WTC11 (cell line): ENCODE data around the gene SULF2.

Experiments used
- TP53 ChIP-seq: sonication (generic); formaldehyde crosslinking; IDR thresholded peaks from 2 replicates; pipeline ENCODE4 v1.8.1; 2023; ENCODE audit warnings: mild to moderate bottlenecking, missing genetic modification reagents
- TF ChIP-seq, protein P1 (sequence below): fragments of 200-600 bp; IDR thresholded peaks from 2 replicates; pipeline ENCODE4 v1.8.0; 2022; ENCODE audit warnings: antibody characterized with exemption
- TF ChIP-seq, protein P2 (sequence below): sonication (generic); formaldehyde crosslinking; IDR thresholded peaks from 2 replicates; pipeline ENCODE4 v1.8.0; 2023; ENCODE audit warnings: missing genetic modification reagents

DNA sequence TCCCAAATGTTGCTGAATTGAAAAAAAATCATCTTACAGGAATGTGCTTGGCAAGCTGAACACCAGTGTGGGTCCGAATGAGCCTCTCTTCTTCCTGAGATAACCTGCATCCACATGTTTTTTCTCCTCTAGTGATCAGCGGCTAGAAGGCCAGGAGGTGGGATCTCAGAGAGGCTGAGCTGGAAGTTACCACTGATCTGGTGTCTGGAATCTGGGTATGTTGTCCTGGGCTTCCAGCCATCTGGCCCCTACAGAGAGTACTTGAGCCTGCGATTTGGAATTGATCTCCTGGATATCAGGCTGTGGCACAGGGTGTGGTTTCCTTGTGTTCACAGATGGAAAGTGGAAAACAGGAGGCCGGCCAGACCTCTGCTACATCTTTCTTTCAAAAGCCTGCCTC lies 35.9 kb downstream of the SULF2 start:
- no peak for TF ChIP-seq TP53 (CRISPR knock-in tag)
- TF ChIP-seq, protein P1, sequence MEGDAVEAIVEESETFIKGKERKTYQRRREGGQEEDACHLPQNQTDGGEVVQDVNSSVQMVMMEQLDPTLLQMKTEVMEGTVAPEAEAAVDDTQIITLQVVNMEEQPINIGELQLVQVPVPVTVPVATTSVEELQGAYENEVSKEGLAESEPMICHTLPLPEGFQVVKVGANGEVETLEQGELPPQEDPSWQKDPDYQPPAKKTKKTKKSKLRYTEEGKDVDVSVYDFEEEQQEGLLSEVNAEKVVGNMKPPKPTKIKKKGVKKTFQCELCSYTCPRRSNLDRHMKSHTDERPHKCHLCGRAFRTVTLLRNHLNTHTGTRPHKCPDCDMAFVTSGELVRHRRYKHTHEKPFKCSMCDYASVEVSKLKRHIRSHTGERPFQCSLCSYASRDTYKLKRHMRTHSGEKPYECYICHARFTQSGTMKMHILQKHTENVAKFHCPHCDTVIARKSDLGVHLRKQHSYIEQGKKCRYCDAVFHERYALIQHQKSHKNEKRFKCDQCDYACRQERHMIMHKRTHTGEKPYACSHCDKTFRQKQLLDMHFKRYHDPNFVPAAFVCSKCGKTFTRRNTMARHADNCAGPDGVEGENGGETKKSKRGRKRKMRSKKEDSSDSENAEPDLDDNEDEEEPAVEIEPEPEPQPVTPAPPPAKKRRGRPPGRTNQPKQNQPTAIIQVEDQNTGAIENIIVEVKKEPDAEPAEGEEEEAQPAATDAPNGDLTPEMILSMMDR = no peak
- TF ChIP-seq, protein P2, sequence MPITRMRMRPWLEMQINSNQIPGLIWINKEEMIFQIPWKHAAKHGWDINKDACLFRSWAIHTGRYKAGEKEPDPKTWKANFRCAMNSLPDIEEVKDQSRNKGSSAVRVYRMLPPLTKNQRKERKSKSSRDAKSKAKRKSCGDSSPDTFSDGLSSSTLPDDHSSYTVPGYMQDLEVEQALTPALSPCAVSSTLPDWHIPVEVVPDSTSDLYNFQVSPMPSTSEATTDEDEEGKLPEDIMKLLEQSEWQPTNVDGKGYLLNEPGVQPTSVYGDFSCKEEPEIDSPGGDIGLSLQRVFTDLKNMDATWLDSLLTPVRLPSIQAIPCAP (CRISPR knock-in tag) = no peak
